Measurements from ENCODE around the gene CIT.
"Not testable (repeated sequence)": the region's sequence is repeated elsewhere in the genome, so short reads cannot be mapped to it uniquely, and the experiment has no call there.

CIT gene

DNA sequence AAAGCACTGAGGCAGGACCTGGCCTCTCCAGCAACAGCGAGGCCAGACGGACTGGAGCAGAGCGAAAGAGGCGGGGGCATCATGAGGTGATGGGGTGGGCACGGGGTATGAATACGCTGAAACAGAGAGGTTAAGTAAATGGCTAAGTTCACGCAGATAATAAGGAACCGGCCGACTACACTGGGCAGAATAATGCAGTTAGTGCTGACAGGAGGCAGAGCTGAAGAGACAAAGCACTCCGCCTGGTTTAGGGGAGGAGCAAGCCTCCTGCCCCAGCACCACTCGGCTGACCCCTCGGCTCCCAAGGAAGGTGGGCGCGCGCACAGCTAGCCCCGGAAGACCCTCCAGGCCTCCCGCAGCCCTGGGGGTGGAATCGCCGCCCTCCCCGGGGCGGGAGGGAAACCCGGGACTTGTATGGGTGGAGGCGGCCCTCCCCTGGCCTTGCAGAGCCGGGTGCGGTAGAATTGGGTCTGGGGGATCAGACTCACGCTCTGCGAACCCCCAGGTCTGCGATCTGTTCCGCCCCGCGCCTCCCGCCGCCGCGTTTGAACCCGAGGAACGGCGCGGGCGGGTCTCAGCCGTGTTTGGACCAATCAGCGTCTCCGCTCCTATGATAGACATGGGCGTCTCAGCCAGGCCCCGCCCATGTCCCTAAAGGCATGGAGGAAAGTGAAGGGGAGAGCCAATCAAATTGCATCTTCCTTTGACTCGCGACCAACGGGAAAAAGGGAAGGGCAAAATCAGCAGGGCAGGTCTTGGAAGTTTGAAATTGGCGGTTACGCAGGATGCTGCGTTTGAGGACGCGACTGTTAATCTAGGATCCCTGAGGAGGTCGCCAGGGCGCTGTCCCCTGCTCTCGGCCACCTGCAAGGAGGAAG is at the start of gene CIT:
TSS of gene CIT (minus strand) at position 560 of the 878 bp plus-strand sequence. CDS start 1,152 bp downstream, outside the sequence.
- DNase-seq (ENCODE audit: low spot score), result peak; percentile 97

DNA sequence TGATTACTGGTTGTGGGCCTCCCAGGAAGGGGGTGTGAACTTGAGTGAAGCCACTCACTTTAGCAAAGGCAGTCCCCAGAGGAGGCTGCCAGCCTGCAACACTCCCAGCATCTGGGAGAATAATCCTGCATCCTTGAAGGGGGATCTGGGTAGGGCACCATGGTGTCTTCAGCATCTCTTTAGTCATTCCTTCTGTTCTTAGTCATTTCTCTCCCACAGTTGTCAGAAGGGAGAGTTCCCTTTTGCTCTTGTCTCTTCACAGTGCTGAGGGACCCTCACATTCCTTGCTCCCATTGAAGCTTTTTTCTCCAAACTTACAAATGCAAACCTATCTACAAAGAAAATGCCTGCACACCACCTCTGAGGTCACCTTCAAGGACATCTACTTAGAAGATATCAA is 48.1 kb upstream of the CIT start:
- no peak for DNase-seq (ENCODE audit: low spot score)

- no peak for DNase-seq (ENCODE audit: low spot score)
Observed at GRCh38 chr12:119920064-119920463, 42.9 kb upstream of the CIT start.

DNA sequence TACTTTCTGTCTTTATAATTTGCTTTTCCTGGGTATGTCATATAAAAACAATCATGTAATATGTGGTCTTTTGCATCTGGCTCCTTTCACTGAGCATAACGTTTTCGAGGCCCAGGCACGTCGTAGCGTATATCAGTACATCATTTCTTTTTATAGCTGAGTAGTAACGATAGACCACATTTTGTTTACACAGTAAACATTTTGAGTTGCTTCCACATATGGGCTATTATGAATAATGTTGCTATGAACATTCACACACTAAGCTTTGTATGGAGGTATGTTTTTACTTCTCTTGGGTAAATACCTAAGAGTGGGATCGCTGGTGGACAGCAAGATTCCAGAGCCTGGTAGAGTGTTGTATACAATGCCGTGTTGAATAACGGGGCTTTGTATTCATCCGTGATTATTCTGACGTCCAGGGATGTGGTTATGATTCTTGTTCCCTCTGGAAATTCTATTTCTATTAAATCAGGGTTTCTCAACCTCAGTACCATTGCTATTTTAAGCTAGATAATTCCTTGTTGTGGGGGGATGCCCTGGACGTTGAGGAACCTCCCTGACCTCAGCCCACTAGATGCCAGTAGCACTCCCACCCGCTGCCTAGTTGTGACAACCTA is 38.9 kb upstream of the CIT start:
- DNase-seq (ENCODE audit: low spot score), result no peak

DNA sequence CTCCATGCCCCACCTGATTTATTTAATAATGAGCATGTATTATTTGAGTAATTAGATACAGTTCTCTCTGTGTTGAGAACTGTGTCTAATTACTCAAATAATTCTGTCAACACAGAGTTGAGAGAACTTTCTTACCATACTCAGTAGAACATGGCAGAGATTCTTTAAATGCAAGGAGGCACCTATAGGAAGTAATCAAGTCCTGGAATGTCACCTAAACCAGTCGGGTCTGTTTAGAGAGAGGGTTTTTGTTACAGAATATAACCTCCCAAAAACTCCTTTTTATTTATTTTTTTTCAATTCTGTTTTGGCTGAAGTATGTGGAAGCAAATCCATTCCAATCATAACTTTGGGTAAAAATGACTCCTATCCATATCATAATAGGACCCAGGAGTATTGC is 37.5 kb upstream of the CIT start:
- no peak for DNase-seq (ENCODE audit: low spot score)

- no peak for DNase-seq (ENCODE audit: low spot score)
Observed at GRCh38 chr12:119913536-119914330, 36.6 kb upstream of the CIT start.

GRCh38 chr12:119911182-119911581 is 34.1 kb upstream of the CIT start:
- peak; percentile 14 for DNase-seq (ENCODE audit: low spot score)

DNA sequence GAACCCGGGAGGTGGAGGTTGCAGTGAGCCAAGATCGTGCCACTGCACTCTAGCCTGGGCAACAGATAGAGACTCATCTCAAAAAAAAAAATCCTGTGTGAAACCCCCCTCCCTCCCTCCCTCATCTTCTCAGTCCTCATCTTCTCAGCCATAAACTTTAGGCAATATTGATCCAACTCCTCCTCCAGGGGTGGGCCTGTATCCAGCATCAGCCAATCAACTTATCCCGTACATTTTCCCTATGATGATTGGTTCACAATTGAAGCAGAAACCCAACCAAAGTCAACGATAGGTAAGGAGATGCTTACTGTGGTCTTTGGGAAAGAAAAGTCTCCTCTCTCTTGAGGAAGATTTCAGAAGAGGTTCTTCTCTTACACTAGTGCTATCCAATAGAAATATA is 33.5 kb upstream of the CIT start:
- DNase-seq (ENCODE audit: low spot score), result no peak

- peak; percentile 76 for DNase-seq (ENCODE audit: low spot score)
Observed at GRCh38 chr12:119902084-119902509, 25.0 kb upstream of the CIT start.

GRCh38 chr12:119901670-119902069 is 24.6 kb upstream of the CIT start:
- DNase-seq (ENCODE audit: low spot score), result no peak

GRCh38 chr12:119894916-119895315 is 17.8 kb upstream of the CIT start:
- no peak for DNase-seq (ENCODE audit: low spot score)

- DNase-seq (ENCODE audit: low spot score), result not testable (repeated sequence)
Observed at GRCh38 chr12:119892611-119893010, 15.5 kb upstream of the CIT start.

- DNase-seq (ENCODE audit: low spot score), result no peak
Observed at GRCh38 chr12:119885549-119885948, 8.4 kb upstream of the CIT start.

GRCh38 chr12:119883791-119884190 is 6.7 kb upstream of the CIT start:
- DNase-seq (ENCODE audit: low spot score), result not testable (repeated sequence)

DNA sequence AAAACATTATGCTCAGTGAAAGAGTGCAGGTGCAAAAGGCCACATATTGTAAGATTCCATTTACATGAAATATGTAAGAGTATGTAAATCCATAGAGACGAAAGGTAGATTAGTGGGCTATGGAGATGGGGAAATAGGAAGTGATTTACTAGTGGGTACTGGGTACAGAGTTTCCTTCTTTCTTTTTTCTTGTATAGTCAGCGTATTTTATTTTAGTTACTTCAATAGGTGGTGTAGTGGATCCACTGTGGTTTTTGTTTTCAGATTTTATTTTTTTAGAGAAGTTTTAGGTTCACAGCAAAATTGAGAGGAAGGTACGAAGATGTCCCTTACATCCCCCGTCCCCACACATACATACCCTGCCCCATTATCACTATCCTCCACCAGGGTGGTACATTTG is 6.1 kb upstream of the CIT start:
- DNase-seq (ENCODE audit: low spot score), result no peak

DNA sequence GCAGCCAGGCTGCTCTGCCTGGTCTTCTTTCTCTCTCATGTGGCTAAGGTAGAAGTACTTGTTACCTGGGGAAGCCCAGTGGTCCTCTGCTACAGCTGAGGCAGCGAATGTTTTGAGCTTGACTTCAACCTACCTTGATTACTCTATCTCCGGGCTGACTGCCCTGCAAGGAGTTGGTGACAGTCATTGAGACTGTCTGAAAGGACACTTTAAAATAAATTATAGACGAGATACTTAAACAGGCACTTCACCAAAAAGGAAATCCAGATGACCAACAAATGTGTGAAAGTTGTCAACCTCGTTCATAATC is 474 bp upstream of the CIT start:
- no peak for DNase-seq (ENCODE audit: low spot score)

DNA sequence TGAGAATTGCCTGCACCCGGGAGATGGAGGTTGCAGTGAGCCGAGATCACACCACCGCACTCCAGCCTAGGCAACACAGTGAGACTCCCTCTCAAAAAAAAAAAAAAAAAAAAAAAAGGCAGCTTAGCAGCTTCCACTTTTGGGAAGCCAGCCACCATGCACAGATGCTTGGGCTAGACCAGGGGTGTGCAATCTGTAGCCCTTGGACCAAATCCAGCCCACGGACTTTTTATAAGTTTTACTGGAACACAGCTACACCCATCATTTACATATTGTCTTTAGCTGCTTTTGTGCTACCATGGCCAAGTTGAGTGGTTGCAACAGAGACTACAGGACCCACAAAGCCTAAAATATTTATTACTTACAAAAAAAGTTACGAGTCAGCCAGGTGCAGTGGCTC is 6.7 kb downstream of the CIT start:
- DNase-seq (ENCODE audit: low spot score), result no peak

- DNase-seq (ENCODE audit: low spot score), result peak; percentile 91
Observed at GRCh38 chr12:119869720-119870119, 7.4 kb downstream of the CIT start.

GRCh38 chr12:119868992-119869391 is 8.1 kb downstream of the CIT start:
- peak; percentile 55 for DNase-seq (ENCODE audit: low spot score)

- no peak for DNase-seq (ENCODE audit: low spot score)
Observed at GRCh38 chr12:119864591-119864990, 12.5 kb downstream of the CIT start.

GRCh38 chr12:119859241-119859640 is 17.9 kb downstream of the CIT start:
- no peak for DNase-seq (ENCODE audit: low spot score)

- no peak for DNase-seq (ENCODE audit: low spot score)
Observed at GRCh38 chr12:119857041-119857591, 20.0 kb downstream of the CIT start.

DNA sequence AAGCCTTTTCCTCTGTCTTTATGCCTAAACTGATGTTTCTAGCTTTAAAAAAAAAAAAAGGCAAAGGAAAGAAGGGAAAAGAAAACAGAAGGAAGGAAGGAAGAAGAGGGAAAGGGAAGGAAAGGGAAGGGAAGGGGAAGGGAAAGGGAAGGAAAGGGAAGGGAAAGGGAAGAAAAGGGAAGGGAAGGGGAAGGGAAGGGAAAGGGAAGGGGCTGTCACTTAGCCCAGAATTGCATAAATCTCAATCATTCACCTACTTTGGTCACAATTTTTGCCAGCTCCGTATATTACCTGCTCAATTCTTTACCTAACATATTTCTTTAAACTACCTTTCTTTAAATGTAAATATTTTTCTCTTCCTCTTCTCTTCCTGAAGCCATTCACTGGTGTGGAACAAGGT is 26.8 kb downstream of the CIT start:
- DNase-seq (ENCODE audit: low spot score), result no peak

Measured in AG20443 (cell line).